ENCODE data around the gene PRKAR1B.

The PRKAR1B gene

DNA sequence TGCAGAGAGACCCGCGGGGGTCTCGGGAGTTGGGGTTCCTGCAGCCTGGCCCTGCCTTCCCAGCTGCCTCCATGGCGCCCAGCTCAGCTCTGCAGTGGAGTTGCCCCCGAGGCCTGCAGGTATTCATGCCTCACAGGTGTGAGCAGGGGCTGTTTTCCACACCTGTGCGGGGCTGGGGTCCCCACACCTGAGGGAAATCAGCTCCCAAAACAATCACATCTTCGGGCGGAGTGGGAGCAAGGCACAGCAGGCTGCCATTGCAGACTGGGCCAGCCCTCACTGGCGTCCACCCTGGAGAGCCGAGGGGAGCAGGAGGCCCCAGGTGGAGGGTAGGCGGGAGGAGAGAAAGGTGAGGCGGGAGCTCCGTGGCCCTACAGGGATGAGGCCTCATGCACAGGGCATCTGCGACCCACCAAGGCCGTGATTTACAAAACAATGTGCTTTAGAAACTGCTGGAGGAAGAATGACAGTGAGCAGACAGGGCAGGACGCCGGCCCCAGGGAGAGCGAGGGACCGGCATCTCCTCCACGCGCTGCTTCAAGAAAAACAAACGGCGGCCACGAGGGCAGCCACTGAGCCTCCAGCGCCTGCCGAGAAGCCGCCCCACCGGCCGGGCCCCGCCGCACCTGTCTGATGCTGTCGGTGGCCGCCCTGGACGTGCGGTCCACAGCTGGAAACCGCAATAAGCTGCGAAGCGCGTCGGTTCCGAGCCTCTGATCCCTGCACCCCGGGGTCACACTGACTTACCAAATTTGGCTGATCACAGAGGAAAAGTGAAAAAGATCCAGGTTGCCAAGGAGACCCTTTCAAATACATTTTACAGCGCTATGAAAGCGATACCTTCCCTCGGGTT lies 154.4 kb downstream of the PRKAR1B start:
- DNase-seq (ENCODE audit: low read depth in 2 of 2): no peak

DNA sequence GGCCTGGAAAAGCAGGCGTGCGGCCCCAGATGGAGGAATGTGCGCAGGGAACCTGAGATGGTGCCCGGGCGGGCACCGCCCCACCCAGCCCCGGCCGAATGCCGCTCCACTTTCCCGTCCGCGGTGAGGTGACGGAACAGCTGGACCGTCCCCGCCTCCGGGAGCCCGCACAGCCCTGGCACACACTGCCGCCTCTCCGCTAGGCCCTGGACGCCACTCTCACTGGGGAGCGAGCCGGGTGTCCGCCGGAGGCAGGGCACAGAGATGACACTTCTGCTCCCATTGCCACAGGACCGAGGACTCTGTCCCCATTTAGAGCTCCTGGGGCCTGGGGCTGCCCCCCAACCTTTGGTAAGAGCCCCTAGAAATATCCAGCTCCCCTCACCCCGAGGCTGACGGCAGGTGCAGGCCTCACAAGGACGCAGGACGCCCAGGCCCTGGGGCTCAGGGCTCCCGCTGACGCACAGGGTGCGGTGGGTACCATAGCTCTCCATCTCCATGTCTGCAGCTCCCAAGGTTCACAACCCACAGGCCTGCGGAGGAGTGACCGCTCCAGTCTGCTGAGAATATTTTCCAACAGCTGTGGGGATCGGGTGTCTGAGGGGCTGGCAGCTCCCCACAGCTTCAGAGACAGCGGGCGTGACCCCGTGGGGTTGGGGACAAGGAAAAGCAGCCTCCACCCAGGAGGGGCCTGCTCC lies 155.2 kb downstream of the PRKAR1B start:
- no peak for DNase-seq (ENCODE audit: low read depth in 2 of 2)

DNA sequence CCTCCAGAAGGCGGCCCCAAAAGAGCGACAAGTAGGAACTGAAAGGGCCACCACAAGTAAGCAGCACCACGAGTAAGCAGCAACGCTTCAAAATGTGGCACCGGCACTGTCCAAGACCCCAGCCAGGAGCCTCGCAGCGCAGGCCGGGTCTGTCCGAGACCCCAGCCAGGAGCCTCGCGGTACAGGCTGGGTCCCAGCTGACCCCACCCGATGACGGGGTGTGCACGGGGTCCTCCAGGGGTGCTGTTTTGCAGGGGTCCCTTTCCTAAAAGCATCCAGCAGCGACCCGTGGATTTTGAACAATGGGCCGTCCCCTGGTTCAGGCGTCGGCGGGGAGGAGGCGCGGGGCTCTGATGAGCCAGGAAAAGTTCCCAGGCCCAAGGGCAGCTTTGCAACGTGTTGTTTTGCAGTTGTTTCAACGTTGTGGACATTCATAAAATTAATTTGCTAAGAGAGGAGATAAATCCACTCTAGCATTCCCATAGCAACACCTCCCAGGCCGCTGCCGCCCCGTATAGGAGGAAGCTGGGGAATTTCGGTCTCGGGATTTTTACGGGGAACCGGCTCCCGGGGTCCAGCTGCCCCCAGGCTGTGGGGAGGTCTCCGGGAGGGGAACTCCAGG lies 155.9 kb downstream of the PRKAR1B start:
- DNase-seq (ENCODE audit: low read depth in 2 of 2): no peak

DNA sequence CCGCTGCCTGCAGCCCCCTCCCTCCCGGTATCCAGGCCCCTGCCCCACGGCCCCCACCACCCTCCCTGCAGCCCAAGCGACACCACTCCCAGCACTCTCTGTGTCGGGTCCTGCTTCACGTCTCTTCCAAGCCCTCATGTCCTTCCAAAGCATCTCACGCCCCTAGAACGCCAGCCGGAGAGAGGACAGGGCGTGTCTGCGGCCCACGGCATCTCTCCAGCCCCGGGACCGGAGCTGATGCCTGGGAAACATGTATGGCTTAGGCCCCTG lies 156.3 kb downstream of the PRKAR1B start:
- no peak for DNase-seq (ENCODE audit: low read depth in 2 of 2)

DNA sequence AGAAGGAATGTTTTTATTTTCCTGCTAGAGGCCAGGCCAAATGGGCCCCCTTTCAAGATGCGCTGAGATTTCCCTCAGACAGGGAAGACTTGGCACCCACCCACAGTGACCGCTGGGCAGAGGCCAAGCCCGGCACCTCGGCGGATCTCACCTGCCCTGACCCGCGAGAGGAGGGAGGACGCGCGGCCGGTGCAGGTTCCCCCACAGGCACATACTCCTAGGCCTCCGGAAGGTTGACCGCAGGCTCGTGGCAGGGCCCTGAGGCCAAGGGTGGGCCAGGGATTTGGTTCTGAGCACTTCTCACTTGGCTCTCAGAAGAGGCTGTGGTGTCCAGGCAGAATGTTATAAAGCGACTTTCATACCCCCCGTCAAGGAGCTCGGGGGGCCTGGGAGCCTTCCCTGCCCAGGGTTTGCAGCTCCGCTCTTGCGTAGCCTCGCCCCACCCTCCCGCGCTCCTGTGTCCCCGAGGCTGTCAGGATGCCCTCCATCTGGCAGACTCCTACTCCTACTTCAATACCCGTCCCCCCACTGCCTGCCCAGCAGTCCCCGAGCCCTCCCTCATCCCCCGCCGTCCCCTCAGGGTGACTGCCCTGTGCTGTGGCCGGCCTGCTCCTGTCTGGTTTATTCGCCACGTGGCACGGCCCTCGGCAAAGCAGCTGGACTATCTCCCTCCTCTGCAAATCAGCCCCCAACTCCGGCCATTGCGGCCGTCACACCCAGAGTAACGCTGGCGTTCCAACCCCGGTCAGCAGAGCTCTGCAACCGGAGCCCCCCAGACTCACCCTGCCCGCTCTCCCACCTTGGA lies 156.9 kb downstream of the PRKAR1B start:
- DNase-seq (ENCODE audit: low read depth in 2 of 2): no peak

DNA sequence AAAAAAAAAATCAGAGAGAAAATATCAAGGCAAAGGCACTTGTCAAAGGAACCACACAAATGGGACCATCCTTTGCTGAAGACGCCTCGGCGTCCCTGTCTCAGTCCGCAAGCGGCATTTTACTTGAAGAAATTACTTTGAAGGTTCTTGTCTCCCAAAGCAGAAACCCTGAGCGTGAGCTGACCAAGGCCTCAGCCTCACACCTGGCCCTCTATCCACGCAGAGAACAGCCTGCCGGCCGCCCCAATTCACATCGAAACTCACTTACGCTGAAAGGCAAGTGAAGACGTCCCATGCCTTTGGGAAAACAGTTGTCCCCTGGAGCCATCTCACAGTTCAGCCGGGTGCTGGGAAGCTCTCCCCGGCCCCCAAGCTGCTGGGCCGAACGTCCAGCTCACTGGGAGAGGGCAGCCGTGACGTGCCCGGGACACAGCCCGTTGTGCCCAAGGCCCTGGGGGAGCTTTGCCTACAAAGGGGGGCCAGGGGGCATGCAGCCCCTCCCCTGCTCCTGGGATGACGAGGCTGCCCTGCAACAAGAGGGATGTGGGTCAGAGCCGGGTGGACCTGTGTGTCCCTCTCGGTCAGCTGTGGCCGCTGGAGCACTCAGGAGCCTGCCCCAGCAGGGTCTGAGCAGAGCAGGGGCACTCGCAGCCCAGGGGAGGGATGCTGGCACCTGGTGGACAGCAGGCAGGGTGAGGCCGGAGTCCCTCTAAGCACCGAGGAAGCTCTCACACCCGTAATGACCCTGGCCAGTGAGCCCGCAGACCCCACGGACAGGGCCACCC lies 157.8 kb downstream of the PRKAR1B start:
- DNase-seq (ENCODE audit: low read depth in 2 of 2): no peak

DNA sequence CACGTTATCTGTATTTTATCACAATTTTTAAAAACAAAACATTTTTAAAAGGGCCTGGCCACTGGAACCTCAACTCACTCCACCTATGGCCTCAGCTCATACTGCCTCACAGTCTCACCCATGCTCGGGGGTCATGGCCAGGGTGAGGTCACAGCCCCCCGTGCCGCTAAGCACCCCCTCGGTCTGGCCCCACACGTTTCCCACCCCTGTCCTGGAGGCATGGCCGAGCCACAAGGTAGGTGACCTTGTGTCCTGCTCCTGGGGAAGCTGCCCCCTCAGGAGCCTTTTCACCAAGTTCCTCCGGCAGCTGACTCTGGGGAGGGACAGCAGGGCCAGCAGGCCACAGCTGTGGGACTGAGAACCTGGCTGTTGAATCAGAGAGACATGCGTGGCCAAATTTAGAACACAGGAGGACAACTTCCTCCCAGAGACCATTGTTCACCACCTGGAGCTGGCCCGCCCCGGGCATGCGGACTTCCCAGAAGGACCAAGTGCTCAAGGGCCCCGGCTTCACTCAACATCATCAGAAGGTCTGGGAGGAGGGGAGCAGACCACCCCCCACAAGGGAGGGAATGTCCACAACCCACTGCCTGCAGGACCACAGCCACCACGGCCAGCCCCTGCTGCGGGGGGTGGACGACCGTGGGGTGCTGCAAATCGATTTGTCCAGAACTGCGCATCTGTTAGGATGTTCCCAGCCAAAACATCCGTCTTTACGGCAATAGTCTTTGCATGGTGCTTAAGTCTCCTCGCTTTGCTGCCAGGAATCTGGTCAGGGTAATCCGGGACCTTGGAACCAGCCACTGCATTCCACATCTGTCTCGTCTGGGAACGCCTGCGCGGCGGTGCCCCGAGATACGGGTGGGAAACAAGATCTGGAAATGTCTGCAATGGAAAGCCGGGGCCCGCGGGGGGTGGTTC lies 158.8 kb downstream of the PRKAR1B start:
- no peak for DNase-seq (ENCODE audit: low read depth in 2 of 2)

DNA sequence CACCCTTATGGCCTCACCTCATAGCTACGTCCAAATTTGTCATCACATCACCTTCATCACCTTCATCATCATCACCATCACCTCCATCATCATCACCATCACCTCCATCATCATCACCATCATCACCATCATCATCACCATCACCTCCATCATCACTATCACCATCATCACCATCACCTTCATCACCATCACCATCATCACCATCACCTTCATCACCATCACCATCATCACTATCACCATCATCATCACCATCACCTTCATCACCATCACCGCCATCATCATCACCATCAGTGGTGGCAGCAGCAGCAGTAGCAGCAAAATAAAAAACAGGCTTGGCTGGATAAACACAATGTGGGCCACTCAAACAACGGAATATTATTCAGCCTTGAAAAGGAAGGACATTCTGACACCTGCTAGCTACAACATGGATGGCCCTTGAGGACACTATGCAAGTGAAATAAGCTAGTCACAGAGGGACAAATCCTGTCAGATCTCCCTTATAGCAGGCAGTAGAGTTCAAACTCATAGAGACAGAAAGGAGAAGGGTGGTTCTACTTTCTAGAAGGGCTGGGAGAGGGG lies 159.7 kb downstream of the PRKAR1B start:
- DNase-seq (ENCODE audit: low read depth in 2 of 2): no peak

DNA sequence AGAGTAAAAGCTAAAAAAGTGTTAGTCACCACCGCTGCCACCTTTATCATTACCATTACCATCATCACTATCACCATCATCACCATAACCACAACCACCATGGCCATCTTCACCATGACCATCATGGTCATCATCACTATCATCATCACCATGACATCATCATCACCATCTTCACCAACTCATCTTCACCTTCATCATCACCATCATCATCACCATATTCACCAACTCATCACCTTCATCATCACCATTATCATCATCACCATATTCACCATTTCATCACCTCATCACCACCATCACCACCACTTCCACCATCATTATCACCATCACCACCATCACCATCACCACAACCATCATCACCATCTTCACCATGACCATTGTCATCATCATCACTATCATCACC lies 161.0 kb downstream of the PRKAR1B start:
- DNase-seq (ENCODE audit: low read depth in 2 of 2): no peak

DNA sequence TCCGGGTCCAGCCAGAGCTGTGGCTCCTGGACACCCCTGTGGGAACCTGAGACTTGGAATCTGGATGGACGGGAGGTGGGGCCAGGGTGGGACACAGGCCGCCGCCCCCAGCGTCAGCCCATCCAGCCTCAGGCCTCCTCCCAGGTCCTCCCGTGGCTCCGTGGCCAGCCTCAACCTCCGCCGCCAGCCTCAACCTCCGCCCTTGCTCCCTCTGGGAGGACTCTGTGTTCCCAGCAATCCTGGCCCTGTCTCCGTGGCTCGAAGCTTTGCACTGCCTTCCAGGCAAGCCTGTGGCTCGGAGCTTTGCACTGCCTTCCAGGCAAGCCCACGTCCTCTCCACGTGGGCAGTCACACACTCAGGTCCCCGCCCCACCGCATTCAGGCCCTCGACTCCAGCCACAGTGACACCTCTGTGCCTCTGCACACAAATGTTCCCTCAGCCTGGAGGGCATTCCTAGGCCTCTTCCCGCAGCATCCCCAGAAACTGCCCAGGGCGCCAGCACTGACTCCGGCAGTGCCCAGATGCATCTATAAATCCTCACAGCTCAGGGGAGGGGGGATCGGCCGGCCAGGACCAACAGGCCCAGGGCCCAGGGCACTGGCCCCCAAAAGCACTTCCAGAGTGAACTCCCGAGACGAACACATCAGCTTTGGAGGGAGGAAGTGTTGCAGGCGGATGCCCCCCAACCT lies 162.8 kb downstream of the PRKAR1B start:
- DNase-seq (ENCODE audit: low read depth in 2 of 2): no peak

DNA sequence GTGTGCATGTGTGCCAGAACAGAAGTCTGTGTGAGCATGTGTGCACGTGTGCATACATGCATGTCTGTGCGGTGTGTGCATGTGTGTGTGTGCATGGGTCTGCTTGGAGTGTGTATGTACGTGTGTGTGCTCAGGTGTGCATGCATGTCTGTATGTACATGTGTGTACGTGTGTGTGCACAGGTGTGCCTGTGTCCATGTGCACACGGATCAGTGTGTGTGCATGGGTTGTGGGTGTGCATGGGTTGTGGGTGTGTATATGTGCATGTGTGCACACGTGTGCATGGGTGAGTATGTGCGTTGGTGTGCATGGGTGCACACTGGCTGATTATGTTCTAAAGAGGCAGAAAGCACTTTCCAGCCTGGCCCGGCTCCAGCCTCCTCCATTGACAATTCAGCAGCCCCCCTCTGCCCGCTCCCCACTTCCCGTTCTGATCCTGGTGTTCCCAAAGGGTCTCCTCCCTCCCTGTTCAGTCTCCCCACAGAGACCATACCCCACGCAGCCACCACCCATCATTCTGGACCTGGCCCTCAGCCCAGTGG lies 163.4 kb downstream of the PRKAR1B start:
- no peak for DNase-seq (ENCODE audit: low read depth in 2 of 2)

DNA sequence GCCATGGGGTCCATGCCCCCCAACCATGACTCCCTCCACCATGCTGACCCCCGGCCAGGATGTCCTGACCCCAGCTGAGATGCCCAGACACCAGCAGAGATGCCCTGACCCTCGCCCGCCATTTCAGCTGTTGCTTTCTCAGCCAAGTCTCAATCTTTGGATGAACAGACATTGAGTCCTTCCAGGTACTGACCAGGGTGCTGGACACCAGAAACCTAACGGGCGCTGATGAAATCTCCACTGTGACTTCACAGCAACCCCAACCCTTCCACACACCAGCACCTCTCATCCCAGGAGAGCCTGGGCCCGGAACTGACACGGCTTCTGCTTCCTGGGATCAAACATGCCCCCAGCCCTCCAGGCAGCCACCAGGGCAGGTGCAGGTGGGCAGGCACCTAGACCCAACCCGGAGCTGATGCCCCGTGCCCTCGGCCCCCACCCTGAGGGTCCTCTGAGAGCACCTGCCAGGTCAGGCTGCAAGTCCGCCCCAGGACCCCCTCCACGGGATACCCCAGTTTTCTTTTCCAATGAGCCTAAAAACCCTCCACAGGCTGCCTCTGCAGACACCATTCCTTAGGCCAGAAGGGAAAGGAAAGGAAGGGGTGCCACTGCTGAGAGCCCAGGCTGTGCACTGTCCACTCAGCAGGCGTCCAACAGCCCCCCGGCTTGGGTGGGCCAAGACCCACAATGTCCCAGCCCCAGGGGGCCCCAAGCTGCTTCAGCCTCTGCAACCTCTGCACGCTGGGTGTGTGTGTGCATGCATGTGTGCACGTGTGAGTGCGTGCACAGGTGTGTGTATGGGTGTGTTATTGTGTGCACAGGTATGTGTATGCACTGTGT lies 164.1 kb downstream of the PRKAR1B start:
- no peak for DNase-seq (ENCODE audit: low read depth in 2 of 2)

DNA sequence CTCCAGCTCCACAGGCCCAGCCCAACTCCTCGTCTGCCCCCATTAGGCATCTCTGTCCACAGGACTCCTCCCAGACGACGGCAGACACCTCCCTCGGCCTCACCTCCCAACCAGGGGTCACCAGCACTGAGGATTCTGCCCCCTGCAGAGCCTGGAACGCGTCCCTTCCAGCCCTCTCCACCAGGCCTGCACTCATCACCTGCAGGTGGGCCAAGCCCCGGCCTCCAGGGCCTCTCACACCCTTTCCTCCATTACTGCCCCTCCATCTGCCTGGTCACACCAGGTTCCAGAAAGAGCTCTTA lies 164.8 kb downstream of the PRKAR1B start:
- DNase-seq (ENCODE audit: low read depth in 2 of 2): no peak

DNA sequence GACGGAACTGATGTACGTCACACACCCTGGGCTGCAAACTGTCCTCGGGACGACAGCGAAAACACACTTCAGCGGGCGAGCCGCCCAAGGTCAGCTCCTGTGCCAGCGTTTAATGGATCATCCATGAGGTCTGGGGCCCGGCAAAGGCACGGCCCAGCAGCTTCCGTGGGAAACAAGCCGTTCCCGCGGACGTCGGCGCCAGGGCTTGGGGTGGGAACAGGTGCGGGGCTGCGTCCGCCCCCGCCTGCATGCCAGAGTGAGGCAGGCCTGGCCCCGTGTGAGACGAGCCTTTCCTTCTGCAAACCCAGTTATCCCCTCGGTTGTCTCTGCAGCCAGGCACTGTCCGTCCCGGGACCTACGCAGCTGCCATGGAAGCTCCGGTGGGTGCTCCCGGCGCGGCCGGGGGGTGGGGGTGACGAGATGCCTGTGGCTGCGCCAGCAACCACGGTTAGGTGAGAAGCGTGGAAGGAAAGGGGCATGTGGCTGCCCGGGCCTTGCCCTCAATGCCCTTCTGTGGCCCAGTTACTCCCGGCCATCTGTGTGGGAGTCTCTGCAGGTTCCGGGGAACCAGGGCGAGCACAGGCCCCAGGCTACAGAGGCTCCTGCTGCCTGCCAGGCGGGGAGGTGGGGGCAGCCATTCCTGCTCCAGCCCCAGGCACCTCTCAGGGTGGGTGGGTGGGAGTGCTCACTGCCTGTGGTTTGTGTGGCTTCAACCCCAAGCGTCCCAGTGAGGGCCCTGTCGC lies 165.3 kb downstream of the PRKAR1B start:
- no peak for DNase-seq (ENCODE audit: low read depth in 2 of 2)

DNA sequence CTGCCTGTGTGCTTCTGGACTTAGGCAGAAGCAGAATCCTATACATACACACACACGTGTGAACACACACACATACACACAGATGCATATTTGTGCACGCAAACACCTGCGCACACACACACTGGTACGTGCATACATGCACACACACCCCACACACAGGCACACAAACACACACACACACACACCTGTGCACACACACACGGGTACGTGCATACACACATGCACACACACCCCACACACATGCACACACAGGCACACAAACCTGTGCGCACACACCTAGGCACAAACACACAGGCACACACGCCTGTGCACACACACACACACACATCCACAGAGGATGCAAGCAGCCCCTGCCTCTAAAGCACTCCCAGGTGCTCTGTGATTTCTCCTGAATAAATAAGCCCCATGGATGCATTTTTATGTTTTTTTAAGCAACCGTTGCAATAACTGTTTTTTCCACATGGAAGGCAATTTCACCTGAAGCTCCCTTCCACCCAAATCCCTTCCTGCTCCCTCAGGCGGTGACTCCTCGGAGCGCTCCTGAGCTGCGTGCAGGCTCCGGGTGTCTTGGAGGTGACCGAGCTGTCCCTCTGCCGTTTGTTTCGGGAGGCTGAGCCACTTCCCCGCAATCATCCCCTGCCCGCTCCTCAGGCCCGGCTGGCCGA lies 166.0 kb downstream of the PRKAR1B start:
- no peak for DNase-seq (ENCODE audit: low read depth in 2 of 2)

DNA sequence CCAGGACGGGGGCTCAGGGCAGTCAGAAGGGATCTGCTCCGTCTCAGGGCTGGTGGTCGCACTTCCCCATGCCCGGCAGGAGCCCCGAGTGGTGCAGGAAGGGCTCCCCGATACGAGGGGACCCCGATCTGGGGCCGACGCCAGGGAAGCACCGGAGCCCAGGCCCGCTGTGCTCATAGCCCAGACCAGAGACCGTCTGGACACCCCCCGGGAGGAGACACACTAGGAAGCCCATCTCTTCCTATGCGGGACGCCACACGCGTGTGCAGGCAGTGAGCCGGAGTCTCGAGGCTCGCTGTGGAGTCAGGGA lies 167.7 kb downstream of the PRKAR1B start:
- no peak for DNase-seq (ENCODE audit: low read depth in 2 of 2)

DNA sequence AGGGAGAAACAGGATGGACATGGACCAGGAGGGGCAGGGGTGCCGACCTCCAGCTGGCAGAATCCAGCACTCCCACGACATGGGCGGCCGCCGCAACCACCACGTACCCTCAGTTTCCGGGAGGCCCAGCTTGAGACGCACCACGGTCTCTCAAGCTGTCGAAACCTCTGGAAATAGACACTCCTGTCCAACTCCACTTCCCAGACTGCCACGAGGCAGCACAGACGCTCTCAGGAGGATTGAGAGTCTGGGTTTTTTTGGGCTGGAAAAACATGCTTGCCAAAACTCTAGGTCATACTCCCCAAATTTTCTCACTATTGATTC lies 169.6 kb downstream of the PRKAR1B start:
- no peak for DNase-seq (ENCODE audit: low read depth in 2 of 2)

Measured in stimulated activated CD8-positive, alpha-beta memory T cell treated with anti-CD3 and anti-CD28 coated beads, Interleukin-7, amount 100 ng/mL, for 4 hours (primary cell).